ENCODE data around the gene UBXN4.
"Not testable (repeated sequence)": the region's sequence is repeated elsewhere in the genome, so short reads cannot be mapped to it uniquely, and the experiment has no call there.

The UBXN4 gene

DNA sequence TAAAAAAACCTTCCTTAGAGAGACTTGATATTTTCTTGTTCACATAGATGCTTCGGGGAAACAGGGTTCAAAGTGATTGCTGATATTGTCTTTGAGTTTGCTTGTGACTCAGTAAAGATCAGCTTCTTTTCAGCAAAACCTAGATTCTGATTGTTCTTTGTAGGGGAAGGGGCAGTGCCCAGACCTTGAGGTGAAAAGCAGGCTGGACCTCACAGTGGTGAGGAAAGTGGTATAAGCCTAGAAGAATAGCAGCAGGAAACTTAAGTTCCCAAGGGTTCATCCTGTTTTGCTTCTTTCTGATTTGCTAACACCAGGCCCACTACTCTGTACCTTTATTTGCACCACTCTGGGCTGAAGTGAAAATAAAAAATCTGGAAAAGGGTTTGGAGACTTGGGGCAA lies 20.9 kb downstream of the UBXN4 start:
- DNase-seq (ENCODE audit: low read depth), result no peak

DNA sequence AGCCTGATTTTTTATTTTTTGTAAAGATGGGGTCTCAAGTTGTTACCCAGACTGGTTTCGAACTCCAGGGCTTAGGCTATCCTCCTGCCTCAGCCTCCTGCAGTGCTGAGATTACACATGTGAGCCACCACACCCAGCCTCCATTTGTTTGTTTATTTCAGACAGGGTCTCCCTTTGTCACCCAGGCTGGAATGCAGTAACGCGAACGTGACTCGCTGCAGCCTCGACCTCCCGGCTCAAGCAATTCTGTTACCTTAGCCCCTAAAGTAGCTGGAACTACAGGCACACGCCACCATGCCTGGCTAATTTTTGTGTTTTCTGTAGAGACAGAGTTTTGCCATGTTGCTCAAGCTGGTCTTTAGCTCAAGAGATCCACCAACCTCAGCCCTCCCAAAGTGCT lies 27.2 kb downstream of the UBXN4 start:
- DNase-seq (ENCODE audit: low read depth), result no peak

DNA sequence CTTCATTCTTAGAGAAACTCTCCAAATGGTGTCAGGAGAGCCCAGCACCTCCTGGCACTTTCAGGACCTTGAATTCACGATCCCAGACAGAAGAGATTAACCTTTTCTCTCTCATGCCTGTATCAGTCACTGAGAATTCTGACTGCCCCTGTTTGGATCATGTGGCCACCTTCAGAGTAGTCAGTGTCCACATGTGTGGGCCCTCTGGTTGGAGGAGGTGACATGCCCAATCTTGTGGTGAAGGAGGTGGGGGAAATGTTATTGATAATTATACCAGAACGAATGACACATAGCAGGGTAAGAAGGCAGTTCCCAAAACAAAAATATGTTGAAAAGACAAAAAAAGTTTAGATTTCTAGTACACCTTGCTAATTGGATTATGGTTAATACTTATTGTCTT lies 31.7 kb downstream of the UBXN4 start:
- DNase-seq (ENCODE audit: low read depth), result no peak

DNA sequence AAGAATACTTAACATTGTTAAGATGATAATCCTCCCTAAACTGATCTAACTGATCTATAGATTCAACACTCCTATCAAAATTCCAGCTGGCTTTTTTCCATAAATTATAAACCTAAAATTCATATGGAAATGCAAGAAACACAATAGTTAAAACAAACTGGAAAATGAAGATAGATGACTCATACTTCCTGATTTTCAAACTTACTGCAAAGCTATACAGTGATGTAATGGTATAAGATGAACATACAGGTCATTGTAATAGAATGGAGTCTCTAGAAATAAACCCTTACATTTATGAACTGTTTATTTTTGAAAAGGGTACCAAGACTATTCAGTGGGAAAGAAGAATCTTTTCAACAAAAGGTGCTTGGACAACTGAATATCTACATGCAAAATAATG lies 32.3 kb downstream of the UBXN4 start:
- DNase-seq (ENCODE audit: low read depth), result no peak

DNA sequence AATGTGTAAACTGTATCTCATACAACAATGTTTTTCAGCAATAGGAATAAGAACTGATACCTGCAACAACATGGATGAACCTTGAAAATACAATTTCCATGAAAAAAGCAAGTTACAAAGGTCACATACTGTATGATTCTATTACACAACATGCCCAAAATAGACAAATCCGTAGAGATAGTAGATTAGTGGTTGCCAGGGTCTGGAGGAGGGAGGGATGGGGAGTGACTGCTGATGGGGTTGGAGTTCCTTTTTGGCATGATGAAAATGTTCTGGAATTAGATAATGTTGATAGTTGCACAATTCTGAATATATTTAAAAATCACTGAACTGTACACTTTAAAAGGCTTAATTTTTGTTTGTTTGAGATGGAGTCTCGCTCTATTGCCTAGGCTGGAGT lies 33.8 kb downstream of the UBXN4 start:
- DNase-seq (ENCODE audit: low read depth), result no peak

DNA sequence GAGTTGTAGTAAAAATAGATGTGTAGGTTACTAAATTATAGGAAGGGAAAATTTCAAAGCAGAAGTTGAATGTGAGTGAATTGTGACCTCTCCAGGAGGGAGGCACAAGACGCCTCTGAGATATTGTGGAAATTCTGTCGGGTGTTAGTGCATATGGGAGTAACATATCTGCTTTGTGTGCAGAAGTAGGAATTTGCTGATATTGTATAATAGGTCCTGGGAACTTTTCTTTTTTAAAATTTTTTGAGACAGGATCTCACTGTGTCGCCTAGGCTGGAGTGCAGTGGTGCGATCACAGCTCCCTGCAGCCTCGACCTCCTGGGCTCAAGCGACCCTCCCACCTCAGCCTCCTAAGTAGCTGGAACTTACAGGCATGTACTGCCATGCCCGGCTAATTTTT lies 34.7 kb downstream of the UBXN4 start:
- DNase-seq (ENCODE audit: low read depth), result no peak

DNA sequence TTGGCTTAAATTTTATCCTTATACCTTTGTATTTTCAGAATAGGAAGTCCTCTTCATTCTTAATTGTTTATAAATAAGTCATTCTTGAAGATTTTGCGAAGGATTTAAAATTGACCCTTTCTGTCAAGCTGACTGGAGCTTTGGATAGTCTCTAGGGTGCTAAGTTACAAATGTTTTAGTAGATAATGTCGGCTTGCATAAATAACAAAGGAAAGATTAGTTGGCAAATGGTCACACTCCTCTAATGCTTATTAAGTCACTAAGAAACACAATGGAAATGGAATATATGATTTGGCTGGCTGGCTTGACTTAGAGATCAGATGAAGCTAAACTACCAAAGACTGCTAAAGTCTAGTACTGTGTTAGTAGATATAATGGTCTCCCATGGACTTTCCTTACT lies 40.6 kb downstream of the UBXN4 start:
- DNase-seq (ENCODE audit: low read depth), result no peak

DNA sequence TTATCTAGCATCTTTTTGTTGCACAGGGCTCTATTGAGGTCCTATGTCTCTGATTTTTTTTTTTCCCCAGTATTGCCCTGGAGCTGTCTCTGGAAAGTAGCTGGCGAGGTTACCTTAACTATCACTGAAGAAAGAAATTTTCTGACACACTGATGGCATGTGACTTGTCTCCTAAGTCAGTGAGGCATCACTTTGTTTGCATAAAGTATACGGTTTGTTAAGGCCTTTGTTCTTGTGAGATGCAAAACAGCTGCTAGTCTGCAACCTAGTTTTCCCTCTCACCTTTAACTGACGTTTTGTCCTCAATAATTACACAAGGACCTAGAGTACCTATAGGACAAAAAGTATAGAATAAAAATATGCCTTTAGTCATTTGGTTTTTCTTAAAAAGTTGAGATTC lies 41.8 kb downstream of the UBXN4 start:
- no peak for DNase-seq (ENCODE audit: low read depth)

DNA sequence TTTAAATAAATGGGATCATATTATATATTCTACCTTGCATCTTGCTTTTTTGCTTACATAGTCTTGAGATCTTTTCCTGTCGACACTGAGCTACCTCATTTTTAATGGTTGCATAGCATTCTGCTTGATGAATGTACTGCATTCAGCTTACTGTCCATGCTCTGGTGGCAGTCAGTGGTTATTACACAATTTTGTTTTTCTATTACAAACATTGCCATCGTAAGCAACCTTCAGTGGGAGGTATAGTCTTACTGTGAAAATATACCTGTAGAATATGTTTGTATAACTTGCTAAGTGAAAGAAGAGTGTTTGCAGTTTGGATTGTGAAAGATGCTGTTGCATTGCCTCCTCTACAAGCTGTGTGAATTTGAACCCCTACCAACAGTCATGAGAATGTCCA lies 43.4 kb downstream of the UBXN4 start:
- DNase-seq (ENCODE audit: low read depth), result no peak

DNA sequence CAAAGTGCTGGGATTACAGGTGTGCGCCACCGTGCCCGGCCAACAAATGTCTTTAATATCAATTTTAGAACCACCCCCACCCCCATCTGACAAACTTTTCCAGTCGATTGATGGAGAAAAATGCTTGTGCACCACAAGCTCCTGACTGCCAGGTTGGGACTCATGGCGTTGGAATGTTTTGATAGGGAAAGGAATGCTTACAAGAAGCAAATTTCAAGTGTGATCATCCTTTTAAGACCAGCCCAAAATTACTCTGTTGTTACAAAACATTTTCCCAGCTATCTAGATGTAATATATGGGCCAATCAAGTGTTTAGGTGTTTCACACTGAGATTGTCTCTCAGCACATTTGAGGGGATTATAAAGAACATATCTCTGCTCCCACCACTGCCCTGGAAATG lies 45.2 kb downstream of the UBXN4 start:
- DNase-seq (ENCODE audit: low read depth), result no peak

DNA sequence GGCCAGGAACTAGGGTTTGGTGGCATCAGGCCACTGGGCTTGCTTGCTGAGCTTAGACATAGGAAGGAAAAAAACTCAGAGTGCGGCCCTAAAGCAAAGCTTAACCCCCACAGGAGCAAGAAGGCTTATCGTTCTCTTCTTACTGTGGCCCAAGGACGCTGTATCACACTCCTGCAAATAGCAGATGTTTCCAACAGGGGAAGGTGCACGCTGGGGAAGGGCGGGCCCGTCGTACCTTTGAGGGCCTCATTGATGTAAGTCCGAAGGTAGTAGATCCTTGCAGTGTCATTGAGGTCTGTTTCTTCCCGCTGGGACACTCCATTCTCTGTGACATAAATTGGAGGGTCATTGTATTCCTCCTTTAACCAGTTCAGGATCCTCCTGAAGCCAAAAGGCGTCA lies 48.8 kb downstream of the UBXN4 start:
- DNase-seq (ENCODE audit: low read depth), result no peak

DNA sequence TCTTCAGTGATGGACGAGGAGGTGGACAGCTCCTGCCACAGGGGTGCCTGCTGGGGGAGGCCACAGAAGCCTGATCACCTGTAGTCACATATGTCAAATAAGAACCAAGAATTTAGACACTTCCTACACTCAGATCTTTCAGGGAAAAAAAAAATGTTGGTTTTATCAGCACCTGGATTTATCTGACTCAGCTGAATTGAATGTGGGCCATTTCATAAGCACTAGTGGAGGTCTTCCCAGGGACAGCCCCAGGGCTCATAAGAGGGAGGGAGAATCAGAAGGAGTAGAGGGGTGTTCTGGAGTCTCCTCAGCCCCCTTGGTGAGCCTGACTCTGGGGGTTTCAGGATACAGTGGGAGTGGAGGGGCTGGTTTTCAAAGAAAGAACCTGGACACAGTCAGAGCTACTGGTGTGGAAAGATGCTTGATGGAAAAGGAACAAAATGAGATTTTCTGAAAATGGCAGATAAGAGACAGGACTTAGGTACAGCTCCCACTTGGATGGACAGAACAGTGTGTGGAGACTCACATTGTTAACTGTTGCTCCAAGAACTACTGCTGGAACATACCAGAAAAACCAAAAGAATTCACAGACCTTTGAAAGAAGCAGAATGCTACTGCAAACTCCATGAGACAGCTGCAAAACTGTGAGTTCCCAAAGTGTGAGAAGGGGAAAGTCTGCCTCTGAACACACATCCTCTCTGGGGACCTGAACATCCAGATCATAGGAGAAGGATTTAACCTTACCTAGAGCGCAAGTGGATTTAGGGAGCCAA lies 49.9 kb downstream of the UBXN4 start:
- DNase-seq (ENCODE audit: low read depth), result no peak

DNA sequence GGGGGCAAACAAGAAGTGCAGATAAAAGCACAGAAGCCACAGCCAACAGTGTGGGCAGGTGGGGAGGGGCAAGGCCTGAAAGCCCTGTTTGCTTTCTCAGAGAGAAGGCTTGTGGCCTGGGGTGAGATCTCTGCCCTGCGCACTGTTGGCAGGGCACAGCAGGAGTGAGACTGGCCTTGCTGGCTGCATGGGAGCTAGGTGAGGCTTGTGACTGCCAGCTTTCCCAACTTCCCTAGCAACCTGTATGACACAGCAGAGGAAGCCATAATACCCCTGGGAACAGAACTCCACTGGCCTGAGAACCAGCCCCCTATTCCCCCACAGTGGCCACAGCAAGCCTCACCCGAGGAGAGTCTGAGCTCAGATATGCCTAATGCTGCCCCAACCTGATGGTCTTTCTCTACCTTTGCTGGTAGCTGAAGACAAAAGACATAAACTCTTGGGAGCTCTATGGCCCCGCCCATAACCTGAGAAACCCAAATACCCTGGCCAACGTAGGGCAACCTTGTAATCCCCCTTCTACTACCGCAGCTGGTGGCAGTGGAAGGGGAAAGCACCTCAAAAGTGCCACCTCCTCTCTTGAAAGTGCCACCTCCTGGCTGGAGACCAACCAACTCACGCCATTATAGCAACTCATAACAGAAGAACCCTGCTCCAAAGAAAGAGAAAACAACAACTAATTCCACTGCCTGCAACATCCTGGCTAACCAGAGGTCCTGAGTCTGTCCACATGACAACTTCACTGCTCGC lies 50.9 kb downstream of the UBXN4 start:
- DNase-seq (ENCODE audit: low read depth), result no peak

DNA sequence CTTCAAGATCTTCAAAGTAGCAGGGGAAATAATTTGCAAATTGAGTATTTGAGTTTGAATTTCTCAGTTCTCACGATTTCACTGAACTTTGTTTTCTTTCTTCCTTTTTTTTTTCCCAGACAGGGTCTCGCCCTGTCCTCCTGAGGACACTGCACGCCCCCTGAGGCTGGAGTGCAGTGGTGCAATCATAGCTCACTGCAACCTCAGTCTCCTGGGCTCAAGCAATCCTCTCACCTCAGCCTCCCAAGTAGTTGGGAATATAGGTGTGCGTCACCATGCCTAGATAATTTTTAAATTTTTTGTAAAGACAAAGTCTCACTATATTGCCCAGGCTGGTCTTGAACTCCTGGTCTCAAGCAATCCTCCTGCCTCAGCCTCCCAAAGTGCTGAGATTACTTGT lies 54.0 kb downstream of the UBXN4 start:
- DNase-seq (ENCODE audit: low read depth), result not testable (repeated sequence)

DNA sequence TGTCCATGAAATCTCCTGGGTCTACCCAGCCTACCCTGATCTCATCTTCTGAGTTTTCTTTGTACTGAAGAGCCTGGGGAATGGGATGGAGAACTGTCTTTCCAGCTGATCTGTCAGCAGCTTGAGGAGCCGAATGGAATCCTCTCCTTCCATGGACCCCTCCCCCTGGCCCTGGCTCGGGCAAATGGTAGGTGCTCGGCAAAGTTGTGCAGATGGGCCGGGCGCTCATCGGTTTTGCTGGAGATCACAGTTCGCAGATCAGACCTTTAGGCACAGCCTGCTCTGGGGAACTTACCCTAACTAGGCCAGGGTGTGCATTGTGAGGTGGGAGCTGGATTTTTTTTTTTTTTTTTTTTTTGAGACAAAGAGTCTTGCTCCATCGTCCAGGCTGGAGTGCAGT lies 55.0 kb downstream of the UBXN4 start:
- no peak for DNase-seq (ENCODE audit: low read depth)

DNA sequence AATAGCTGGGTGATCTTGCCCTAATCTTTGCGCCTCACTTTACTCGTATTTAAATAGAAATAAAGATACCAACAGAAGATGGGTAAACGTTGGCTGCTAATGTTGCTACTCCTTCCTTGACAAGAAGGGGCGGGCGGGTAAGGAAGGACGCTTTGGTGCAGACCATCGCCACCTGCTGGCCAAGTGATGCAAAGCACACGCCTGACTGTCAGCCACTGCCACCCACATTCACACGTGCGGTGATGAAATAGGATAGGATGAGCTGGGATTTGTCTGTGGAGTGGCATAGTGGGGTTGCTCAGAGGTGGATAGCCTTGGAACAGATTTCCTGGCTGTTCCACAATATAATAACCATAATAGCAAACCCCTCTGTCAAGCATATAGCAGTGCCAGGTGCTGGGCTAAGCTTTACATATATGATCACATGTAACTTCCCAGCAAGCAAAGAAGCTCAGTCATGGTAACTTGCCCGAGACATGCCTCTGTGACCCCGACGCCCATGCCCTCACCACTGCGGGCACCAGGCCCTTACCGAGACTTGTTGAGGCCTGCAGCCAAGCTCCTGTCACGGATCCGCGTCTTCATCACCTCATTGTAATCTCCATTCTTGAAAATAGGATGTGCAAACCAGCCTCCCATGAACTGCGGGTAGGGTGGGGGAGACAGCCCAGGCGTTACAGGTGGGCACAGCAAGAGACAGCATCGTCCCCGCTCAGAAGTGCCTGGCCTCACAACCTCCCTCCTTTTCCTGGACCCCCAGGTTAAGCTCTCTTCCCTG lies 56.0 kb downstream of the UBXN4 start:
- peak; percentile 63 for DNase-seq (ENCODE audit: low read depth)

DNA sequence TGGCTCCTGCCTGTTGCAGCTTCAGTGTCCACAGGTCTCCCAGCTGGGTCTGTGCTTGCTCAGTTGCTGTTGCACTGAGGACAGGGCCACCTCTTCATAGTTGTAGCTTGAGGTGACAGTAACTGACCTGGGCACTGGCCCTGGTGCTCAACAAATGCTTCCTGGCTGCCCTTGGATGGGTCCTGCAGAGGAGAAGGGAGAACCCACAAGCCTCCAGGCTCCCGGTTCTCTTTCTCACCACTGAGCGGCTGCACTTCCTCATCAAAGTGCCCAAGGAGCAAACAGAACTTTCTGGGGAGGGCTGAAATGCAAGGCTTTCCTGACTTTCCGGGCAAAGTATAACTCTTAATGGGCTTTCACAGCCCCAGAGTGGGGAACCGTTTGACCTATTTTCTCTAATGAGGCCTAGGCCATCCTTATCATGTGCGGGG lies 56.6 kb downstream of the UBXN4 start:
- DNase-seq (ENCODE audit: low read depth), result no peak

DNA sequence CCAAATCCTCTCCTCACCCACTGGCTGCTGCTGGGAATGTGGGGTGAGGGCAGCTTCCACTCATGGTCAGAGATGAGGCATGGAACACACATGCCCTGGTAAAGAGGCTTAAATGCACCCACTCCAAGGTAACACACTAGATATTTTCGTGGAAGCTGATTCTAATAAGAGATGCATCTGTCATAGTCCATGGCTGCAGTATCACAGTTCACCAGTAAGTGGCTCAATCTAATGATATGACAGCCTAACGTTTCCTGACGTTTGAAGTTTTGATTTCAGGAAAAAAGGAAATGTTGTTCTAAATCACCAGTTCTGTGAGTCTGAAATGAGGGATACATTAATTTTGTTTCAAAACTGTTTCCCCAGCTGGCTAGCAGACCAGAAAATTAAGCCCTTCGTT lies 57.1 kb downstream of the UBXN4 start:
- DNase-seq (ENCODE audit: low read depth), result no peak

DNA sequence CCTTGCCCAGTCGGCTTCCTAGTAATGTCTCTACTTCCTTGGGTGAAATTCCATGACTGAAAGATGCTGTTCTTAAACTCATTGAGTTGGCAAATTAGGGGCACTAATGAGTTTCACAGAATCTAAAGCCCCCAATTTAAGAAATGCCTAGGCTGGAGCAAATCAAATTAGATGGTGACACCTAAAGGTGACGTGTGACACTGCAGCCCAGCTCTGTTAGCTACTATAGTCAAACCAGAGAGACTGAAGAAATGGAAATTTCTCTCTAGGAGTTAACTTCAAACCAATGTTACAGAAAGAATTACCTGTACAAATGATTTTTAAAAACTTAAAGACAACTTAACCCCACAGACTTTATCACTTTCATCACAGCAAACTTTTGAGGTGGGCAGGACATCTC lies 58.1 kb downstream of the UBXN4 start:
- DNase-seq (ENCODE audit: low read depth), result no peak

DNA sequence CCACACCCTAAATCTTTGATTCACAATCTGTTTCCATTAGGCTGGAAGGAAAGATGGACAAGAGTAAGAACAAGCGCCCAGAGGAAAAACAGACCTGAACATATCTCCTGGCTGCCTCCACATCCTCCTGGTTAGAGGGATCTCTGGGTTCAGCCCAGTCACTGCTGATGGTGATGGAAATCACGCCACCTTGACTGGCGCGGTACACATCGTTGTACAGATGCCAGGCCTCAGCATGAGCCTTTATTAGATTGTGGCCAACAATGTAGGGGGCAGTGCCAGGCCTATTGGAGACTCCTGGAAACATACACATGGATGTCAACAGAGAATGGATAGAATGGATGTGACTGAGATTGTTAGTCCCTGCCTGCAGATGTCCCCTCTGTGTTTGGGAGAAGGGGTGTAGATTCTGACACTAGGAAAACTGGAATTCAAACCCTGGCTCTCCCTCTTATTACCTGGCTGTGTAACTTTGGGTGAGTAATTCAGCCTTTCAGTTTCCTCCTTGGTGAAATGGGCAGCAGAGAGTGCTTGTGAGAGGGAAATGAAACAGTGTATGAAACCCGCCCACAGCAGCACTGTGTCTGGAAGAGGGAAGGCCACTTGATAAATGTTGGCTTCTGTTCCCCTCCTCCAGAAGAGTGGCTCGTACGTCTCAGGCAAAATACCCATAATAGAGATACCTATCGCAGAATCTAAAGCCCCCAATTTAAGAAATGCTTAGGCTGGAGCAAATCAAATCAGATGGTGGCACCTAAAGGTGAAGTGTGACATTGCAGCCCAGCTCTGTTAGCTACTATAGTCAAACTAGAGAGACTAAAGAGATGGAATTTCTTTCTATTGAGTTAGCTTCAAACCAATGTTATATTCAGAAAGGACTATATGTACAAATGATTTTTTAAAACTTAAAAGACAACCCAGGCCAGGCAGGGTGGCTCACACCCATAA lies 59.1 kb downstream of the UBXN4 start:
- DNase-seq (ENCODE audit: low read depth), result no peak

DNA sequence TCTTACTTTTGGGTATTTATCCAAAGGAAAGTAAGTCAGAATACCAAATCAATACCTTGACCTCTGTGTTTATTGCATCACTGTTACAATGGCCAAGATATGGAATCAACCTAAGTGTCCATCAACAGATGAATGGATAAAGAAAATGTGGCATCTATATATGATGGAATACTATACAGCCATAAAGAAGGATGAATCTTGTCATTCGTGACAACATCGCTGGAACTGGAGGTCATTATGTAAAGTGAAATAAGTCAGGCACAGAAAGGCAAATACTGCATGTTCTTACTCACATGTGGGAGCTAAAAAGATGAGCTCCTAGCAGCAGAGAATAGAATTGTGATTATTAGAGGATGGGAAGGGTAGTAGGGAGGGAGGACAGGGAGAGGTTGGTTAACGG lies 60.7 kb downstream of the UBXN4 start:
- DNase-seq (ENCODE audit: low read depth), result no peak

DNA sequence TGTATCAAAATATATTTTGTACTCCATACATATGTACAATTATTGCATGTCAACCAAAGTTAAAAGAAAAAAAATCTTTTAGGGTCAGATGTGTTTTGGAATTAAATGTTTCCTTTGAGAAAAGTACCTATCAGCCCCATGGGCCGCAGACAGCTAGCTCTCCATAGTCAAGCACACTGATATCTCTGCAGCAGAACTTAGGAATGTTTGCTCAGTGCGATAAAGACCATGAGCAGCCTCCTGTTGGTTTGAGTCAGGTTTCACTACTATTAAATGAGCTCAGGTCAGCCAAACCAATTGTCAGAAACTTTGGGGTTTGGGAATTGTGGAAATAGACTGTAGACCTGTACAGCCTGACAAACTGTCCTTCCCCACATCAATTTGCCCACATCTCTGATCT lies 61.6 kb downstream of the UBXN4 start:
- DNase-seq (ENCODE audit: low read depth), result no peak
